ENCODE data around the gene STXBP2.
A peak's percentile ranks its signal among the peaks of the same experiment; 100 is the strongest.

The STXBP2 gene

GRCh38 chr19:7612282-7613274 lies 24.3 kb upstream of the STXBP2 start:
- no peak for DNase-seq (ENCODE audit: low spot score)

- no peak for DNase-seq (ENCODE audit: low spot score)
Observed at GRCh38 chr19:7614859-7615741, 21.8 kb upstream of the STXBP2 start.

- no peak for DNase-seq (ENCODE audit: low spot score)
Observed at GRCh38 chr19:7617172-7617571, 19.7 kb upstream of the STXBP2 start.

GRCh38 chr19:7617735-7618134 lies 19.2 kb upstream of the STXBP2 start:
- DNase-seq (ENCODE audit: low spot score), result no peak

- DNase-seq (ENCODE audit: low spot score), result no peak
Observed at GRCh38 chr19:7618348-7618747, 18.6 kb upstream of the STXBP2 start.

GRCh38 chr19:7618771-7619510 lies 18.0 kb upstream of the STXBP2 start:
- no peak for DNase-seq (ENCODE audit: low spot score)

- no peak for DNase-seq (ENCODE audit: low spot score)
Observed at GRCh38 chr19:7619671-7620441, 17.1 kb upstream of the STXBP2 start.

GRCh38 chr19:7620442-7621412 lies 16.2 kb upstream of the STXBP2 start:
- DNase-seq (ENCODE audit: low spot score), result no peak

- DNase-seq (ENCODE audit: low spot score), result no peak
Observed at GRCh38 chr19:7622933-7623685, 13.8 kb upstream of the STXBP2 start.

- no peak for DNase-seq (ENCODE audit: low spot score)
Observed at GRCh38 chr19:7623725-7624603, 12.9 kb upstream of the STXBP2 start.

- no peak for DNase-seq (ENCODE audit: low spot score)
Observed at GRCh38 chr19:7624810-7625209, 12.1 kb upstream of the STXBP2 start.

GRCh38 chr19:7625763-7626372 lies 11.0 kb upstream of the STXBP2 start:
- no peak for DNase-seq (ENCODE audit: low spot score)

- no peak for DNase-seq (ENCODE audit: low spot score)
Observed at GRCh38 chr19:7627166-7627565, 9.7 kb upstream of the STXBP2 start.

- DNase-seq (ENCODE audit: low spot score), result no peak
Observed at GRCh38 chr19:7628589-7629311, 8.2 kb upstream of the STXBP2 start.

GRCh38 chr19:7629347-7630054 lies 7.4 kb upstream of the STXBP2 start, which contains the start of the genes PET100 and XAB2:
PET100 (plus strand) TSS chr19:7629793; CDS start chr19:7629834, 41 bp downstream.
XAB2 (minus strand) TSS chr19:7629545; CDS start chr19:7629527, 18 bp downstream.
- DNase-seq (ENCODE audit: low spot score), result peak; percentile 99

- no peak for DNase-seq (ENCODE audit: low spot score)
Observed at GRCh38 chr19:7631577-7631976, 5.3 kb upstream of the STXBP2 start.
